GM13977 (cell line): ENCODE results near the gene NCAPD2.
"Not testable (repeated sequence)": the region's sequence is repeated elsewhere in the genome, so short reads cannot be mapped to it uniquely, and the experiment has no call there.

Experiments
- DNase-seq: peaks from one replicate; pipeline ENCODE4 v3.0.0; 2012; ENCODE audit warnings: low spot score
- CTCF ChIP-seq: IDR thresholded peaks from 2 replicates; pipeline ENCODE4 v1.5.1; 2012; ENCODE audit warnings: mild to moderate bottlenecking, control low read depth; ENCODE audit not compliant: insufficient read depth; ENCODE audit errors: extremely low read depth, missing control alignments
- in situ Hi-C: fragments of 300-500 bp; cut with MboI; formaldehyde crosslinking; loops from one replicate; pipeline ENCODE4 v1.12.0; 2022; ENCODE audit warnings: low sequenced_read_pairs, low pct_unique_long_range_greater_than_20kb, mixed read lengths, inconsistent platforms; ENCODE audit not compliant: unreplicated experiment

NCAPD2 gene

GRCh38 chr12:6492838-6493496 is 935 bp upstream of the NCAPD2 start, which contains the start of gene MRPL51:
MRPL51 (minus strand) TSS chr12:6493262; CDS start chr12:6493136, 126 bp downstream.
- TF ChIP-seq CTCF: no peak

DNA sequence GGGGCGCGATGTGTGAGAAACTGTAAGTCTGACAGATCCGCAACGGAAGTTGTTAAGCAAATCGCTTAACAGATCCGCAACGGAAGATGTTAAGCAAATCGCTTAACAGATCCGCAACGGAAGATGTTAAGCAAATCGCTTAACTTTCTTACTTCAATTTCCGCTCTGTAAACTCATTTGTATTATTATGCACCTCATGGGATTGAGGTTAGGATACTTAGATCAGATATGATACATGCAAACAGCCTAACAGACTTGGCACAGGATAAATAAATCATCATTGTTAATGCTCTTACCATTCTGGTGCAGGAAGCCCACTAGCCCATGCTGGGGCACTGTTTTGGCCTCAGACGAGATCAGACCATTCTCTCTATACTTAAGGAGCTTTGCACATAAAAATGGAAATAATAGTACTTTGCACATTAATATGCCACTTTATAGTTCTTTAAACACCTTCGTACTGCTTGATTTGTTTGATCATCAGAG is 399 bp downstream of the NCAPD2 start:
- in situ Hi-C loops: no loop called here
- no peak for TF ChIP-seq CTCF
- no peak for DNase-seq

More at GRCh38 chr12:6492838-6493496, 935 bp upstream of the NCAPD2 start, which contains the start of gene MRPL51:
- in situ Hi-C loops: no loop called here
- peak; percentile 90 for DNase-seq

DNA sequence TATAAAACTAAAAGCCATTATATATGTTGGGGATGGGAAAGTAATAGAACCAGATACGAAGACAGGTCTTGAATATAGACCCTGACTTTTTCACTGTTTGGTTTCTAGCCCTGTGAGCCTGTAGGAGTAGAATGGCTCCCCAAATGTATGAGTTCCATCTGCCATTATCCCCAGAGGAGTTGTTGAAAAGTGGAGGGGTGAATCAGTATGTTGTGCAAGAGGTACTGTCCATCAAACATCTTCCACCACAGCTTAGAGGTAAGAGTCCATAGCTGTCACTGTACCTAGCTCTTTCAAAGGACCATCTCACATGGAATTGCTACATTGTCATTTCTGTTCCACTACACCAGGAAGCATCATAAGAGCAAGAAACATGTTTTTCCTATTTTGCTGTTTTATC is 1.1 kb downstream of the NCAPD2 start:
- TF ChIP-seq CTCF: no peak
- DNase-seq: no peak
- in situ Hi-C loops: no loop called here

DNA sequence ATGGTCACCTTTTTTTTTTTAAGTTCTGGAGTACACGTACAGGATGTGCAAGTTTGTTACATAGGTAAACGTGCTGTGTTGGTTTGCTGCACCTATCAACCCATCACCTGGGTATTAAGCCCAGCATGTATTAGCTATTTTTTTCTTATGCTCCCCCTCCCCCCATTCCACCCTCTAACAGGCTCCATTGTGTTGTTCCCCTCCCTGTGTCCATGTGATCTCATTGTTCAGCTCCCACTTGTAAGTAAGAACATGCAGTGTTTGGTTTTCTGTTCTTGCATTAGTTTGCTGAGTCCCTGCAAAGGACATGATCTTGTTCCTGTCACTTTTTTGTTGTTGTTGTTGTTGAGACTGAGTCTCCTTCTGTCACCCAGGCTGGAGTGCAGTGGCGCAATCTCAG is 3.4 kb downstream of the NCAPD2 start:
- in situ Hi-C loops, DNase-seq: not testable (repeated sequence)

DNA sequence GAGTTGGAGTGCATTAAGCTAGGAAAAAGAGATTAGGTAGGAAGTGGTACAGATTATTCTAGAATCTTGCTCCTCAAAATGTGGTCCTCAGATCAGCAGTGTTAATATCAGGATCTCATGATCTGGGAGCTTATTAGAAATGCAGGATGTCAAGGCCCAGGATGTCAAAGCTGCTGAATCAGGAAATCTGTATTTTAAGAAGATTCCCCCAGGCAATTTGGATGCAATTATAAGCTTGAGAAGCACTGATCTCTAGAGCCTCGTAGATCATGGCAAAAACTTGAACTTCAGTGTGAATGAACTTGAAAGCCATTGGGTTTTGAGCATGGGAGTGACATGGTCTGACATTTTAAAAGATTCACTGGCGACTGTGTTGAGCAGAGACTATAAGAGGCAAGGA is 6.6 kb downstream of the NCAPD2 start:
- TF ChIP-seq CTCF: no peak
- in situ Hi-C loops: no loop called here
- DNase-seq: no peak

- DNase-seq: no peak
- in situ Hi-C loops: no loop called here
- TF ChIP-seq CTCF: no peak
These were observed 13.4 kb downstream of the NCAPD2 start for GRCh38 chr12:6507102-6507998.

GRCh38 chr12:6508087-6508486 is 14.2 kb downstream of the NCAPD2 start:
- in situ Hi-C loops: no loop called here
- TF ChIP-seq CTCF: no peak
- no peak for DNase-seq
